ENCODE data around the gene KRT78.

- no peak for TF ChIP-seq FOXM1 (IDR thresholded peaks at IDR 0.05; ENCODE audit: borderline replicate concordance)
- TF ChIP-seq NFRKB (IDR thresholded peaks at IDR 0.05): no peak
- no peak for TF ChIP-seq LEF1 (IDR thresholded peaks at IDR 0.05; ENCODE audit: borderline replicate concordance)
- TF ChIP-seq CTBP1 (IDR thresholded peaks at IDR 0.05; ENCODE audit: borderline replicate concordance): no peak
- no peak for TF ChIP-seq BHLHE40 (IDR thresholded peaks at IDR 0.05; ENCODE audit: borderline replicate concordance)
- TF ChIP-seq FOXK2 (IDR thresholded peaks at IDR 0.05): no peak
- no peak for TF ChIP-seq SP1 (IDR thresholded peaks at IDR 0.05)
- no peak for TF ChIP-seq FOXA1 (IDR thresholded peaks at IDR 0.05)
- TF ChIP-seq TARDBP (IDR thresholded peaks at IDR 0.05): no peak
- TF ChIP-seq ARNT (IDR thresholded peaks at IDR 0.05): no peak
Measured at GRCh38 chr12:52824741-52825410, 23.9 kb downstream of the KRT78 start.
